GM23338 (cell line): Measurements from ENCODE around the gene CADPS2. TPM values are rescaled to one million over a fixed set of nuclear protein-coding genes. Genes with fewer than 3 reads are reported as not detected.

Experiments
- ATAC-seq: fragments of 200-7000 bp; cut with Tn5 transposase; 3 replicates; pipeline ENCODE4 v1.9.1; 2020
- DNase-seq: peaks from one replicate; pipeline ENCODE4 v3.0.0-alpha.2; 2015; ENCODE audit warnings: low spot score
- H2AFZ ChIP-seq: fragments of 200-600 bp; sonication (generic); 2 replicates; pipeline ENCODE4 v1.8.0; 2016; ENCODE audit warnings: antibody characterized with exemption, mild to moderate bottlenecking, moderate library complexity
- H3F3A ChIP-seq: fragments of 200-600 bp; sonication (generic); replicated peaks from 2 replicates; pipeline ENCODE4 v1.8.0; 2017; ENCODE audit warnings: antibody characterized with exemption, mixed run types, low read depth
- H3K27ac ChIP-seq: fragments of 200-600 bp; sonication (generic); 2 replicates; pipeline ENCODE4 v1.6.1; 2016; ENCODE audit warnings: low read depth
- H3K27me3 ChIP-seq: fragments of 200-600 bp; sonication (generic); 2 replicates; pipeline ENCODE4 v1.8.0; 2016; ENCODE audit warnings: mild to moderate bottlenecking, mixed run types, moderate library complexity; ENCODE audit not compliant: insufficient read depth
- H3K36me3 ChIP-seq: fragments of 200-600 bp; sonication (generic); 2 replicates; pipeline ENCODE4 v1.8.0; 2016; ENCODE audit warnings: mild to moderate bottlenecking; ENCODE audit not compliant: insufficient read depth
- H3K4me1 ChIP-seq: fragments of 200-600 bp; sonication (generic); 2 replicates; pipeline ENCODE4 v1.8.0; 2016; ENCODE audit warnings: mild to moderate bottlenecking, moderate library complexity; ENCODE audit not compliant: insufficient read depth
- H3K4me2 ChIP-seq: fragments of 200-600 bp; sonication (generic); 2 replicates; pipeline ENCODE4 v1.7.1; 2017; ENCODE audit warnings: mixed run types
- H3K4me3 ChIP-seq: fragments of 200-600 bp; sonication (generic); 2 replicates; pipeline ENCODE4 v1.6.1; 2016; ENCODE audit warnings: mixed run types
- H3K79me2 ChIP-seq: fragments of 200-600 bp; sonication (generic); replicated peaks from 2 replicates; pipeline ENCODE4 v1.8.0; 2017; ENCODE audit warnings: mild to moderate bottlenecking; ENCODE audit not compliant: insufficient read depth
- H3K9me2 ChIP-seq: fragments of 200-600 bp; sonication (generic); 2 replicates; pipeline ENCODE4 v1.8.0; 2017; ENCODE audit not compliant: insufficient read depth
- H4K20me1 ChIP-seq: fragments of 200-600 bp; sonication (generic); replicated peaks from 2 replicates; pipeline ENCODE4 v1.8.0; 2017; ENCODE audit warnings: mild to moderate bottlenecking; ENCODE audit not compliant: insufficient read depth
- H3K27ac Mint-ChIP-seq: 2 replicates; pipeline ENCODE4 v1.8.0; 2020; ENCODE audit warnings: inconsistent platforms, mild to moderate bottlenecking, moderate library complexity, mixed read lengths
- H3K27me3 Mint-ChIP-seq: 3 replicates; pipeline ENCODE4 v1.8.0; 2022; ENCODE audit warnings: low read depth, mild to moderate bottlenecking, moderate library complexity, mixed read lengths, inconsistent platforms; ENCODE audit not compliant: insufficient read depth, poor library complexity
- H3K36me3 Mint-ChIP-seq: 3 replicates; pipeline ENCODE4 v1.8.0; 2021; ENCODE audit warnings: low read depth, mild to moderate bottlenecking, inconsistent platforms, moderate library complexity, mixed read lengths
- H3K4me1 Mint-ChIP-seq: 3 replicates; pipeline ENCODE4 v1.8.0; 2020; ENCODE audit warnings: mild to moderate bottlenecking, inconsistent platforms, mixed read lengths
- H3K4me3 Mint-ChIP-seq: 3 replicates; pipeline ENCODE4 v1.8.0; 2021; ENCODE audit warnings: moderate library complexity, mild to moderate bottlenecking, inconsistent platforms, mixed read lengths
- H3K9me3 Mint-ChIP-seq: 3 replicates; pipeline ENCODE4 v1.8.0; 2020; ENCODE audit warnings: moderate library complexity, mild to moderate bottlenecking, inconsistent platforms, mixed read lengths
- CREB1 ChIP-seq: fragments of 250-450 bp; sonication (Bioruptor Pico); IDR thresholded peaks from 2 replicates; pipeline ENCODE4 v1.5.0; 2020; ENCODE audit warnings: low read depth, mild to moderate bottlenecking, moderate library complexity
- ETS1 ChIP-seq: IDR thresholded peaks from 2 replicates; pipeline ENCODE4 v1.6.1; 2016; ENCODE audit warnings: antibody characterized with exemption
- EZH2 ChIP-seq: fragments of 200-600 bp; sonication (generic); IDR thresholded peaks from one replicate; pipeline ENCODE4 v1.8.0; 2017; ENCODE audit warnings: antibody characterized with exemption, mild to moderate bottlenecking, low read depth; ENCODE audit not compliant: unreplicated experiment
- EZH2phosphoT487 ChIP-seq: fragments of 200-600 bp; sonication (generic); IDR thresholded peaks from one replicate; pipeline ENCODE4 v1.8.1; 2018; ENCODE audit warnings: antibody characterized with exemption; ENCODE audit not compliant: unreplicated experiment
- JUNB ChIP-seq: IDR thresholded peaks from one replicate; pipeline ENCODE4 v1.6.1; 2016; ENCODE audit warnings: antibody characterized with exemption; ENCODE audit not compliant: unreplicated experiment
- NANOG ChIP-seq: IDR thresholded peaks from 2 replicates; pipeline ENCODE4 v1.6.1; 2016; ENCODE audit warnings: antibody characterized with exemption, borderline replicate concordance
- POLR2AphosphoS5 ChIP-seq: IDR thresholded peaks from 2 replicates; pipeline ENCODE4 v1.6.1; 2016; ENCODE audit warnings: antibody characterized with exemption, low read depth
- ZNF331 ChIP-seq: fragments of 250-450 bp; sonication (Bioruptor Pico); IDR thresholded peaks from 2 replicates; pipeline ENCODE4 v1.5.0; 2020; ENCODE audit warnings: low read depth, mild to moderate bottlenecking, moderate library complexity
- polyA plus RNA-seq: library from polyadenylated mRNA; unstranded; fragments of >200 nt; fragmentation: Nextera tagmentation; extraction: Ambion mirVana; gene quantifications from 2 replicates; pipeline ENCODE4 v1.2.1, GENCODE V29; 2016
- total RNA-seq: library from RNA; depleted of rRNA; stranded (reverse); fragments of >200 nt; shearing (Covaris generic); gene quantifications from 2 replicates; pipeline ENCODE4 v1.2.3, GENCODE V29; 2014
- TF ChIP-seq, protein P1 (sequence below): fragments of 250-450 bp; sonication (Bioruptor Pico); IDR thresholded peaks from 2 replicates; pipeline ENCODE4 v1.5.0; 2020; ENCODE audit warnings: mild to moderate bottlenecking, moderate library complexity
- TF ChIP-seq, protein P2 (sequence below), 2 experiments: fragments of 200-600 bp in 1 of 2; sonication (generic) in 1 of 2; conservative IDR thresholded peaks; 2 replicates each; pipeline versions ENCODE4 v1.5.1 to v1.6.1; 2016 to 2017; ENCODE audit warnings: antibody characterized with exemption in 2 of 2, low read depth in 2 of 2, mild to moderate bottlenecking in 2 of 2, moderate library complexity in 1 of 2
- TF ChIP-seq, protein P3 (sequence below): IDR thresholded peaks from one replicate; pipeline ENCODE4 v1.6.1; 2018; ENCODE audit warnings: antibody characterized with exemption; ENCODE audit not compliant: unreplicated experiment

The CADPS2 gene
- total and polyA plus RNA-seq, 2 experiments from 2014 or later: 16.3 to 36.9 TPM

DNA sequence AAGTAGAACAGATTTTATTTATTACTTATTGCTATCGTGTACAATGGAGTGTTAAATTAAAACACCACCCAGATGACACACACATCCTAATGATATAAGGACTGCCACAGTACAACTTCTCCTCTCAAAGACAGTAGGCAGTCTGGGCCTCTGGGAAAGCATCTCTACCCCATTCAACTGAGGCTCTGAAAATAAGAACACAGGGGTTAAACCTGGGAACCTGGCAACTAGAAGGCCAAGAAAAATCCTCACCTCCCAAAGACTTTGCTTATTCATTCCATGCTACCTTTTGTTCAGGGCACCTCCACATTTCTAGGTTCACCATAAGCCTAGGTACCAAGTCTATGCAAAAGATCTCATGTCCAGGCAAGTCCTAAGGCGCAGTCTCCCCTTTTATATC is 456.3 kb downstream of the CADPS2 start (continued):
- TF ChIP-seq, protein P1, sequence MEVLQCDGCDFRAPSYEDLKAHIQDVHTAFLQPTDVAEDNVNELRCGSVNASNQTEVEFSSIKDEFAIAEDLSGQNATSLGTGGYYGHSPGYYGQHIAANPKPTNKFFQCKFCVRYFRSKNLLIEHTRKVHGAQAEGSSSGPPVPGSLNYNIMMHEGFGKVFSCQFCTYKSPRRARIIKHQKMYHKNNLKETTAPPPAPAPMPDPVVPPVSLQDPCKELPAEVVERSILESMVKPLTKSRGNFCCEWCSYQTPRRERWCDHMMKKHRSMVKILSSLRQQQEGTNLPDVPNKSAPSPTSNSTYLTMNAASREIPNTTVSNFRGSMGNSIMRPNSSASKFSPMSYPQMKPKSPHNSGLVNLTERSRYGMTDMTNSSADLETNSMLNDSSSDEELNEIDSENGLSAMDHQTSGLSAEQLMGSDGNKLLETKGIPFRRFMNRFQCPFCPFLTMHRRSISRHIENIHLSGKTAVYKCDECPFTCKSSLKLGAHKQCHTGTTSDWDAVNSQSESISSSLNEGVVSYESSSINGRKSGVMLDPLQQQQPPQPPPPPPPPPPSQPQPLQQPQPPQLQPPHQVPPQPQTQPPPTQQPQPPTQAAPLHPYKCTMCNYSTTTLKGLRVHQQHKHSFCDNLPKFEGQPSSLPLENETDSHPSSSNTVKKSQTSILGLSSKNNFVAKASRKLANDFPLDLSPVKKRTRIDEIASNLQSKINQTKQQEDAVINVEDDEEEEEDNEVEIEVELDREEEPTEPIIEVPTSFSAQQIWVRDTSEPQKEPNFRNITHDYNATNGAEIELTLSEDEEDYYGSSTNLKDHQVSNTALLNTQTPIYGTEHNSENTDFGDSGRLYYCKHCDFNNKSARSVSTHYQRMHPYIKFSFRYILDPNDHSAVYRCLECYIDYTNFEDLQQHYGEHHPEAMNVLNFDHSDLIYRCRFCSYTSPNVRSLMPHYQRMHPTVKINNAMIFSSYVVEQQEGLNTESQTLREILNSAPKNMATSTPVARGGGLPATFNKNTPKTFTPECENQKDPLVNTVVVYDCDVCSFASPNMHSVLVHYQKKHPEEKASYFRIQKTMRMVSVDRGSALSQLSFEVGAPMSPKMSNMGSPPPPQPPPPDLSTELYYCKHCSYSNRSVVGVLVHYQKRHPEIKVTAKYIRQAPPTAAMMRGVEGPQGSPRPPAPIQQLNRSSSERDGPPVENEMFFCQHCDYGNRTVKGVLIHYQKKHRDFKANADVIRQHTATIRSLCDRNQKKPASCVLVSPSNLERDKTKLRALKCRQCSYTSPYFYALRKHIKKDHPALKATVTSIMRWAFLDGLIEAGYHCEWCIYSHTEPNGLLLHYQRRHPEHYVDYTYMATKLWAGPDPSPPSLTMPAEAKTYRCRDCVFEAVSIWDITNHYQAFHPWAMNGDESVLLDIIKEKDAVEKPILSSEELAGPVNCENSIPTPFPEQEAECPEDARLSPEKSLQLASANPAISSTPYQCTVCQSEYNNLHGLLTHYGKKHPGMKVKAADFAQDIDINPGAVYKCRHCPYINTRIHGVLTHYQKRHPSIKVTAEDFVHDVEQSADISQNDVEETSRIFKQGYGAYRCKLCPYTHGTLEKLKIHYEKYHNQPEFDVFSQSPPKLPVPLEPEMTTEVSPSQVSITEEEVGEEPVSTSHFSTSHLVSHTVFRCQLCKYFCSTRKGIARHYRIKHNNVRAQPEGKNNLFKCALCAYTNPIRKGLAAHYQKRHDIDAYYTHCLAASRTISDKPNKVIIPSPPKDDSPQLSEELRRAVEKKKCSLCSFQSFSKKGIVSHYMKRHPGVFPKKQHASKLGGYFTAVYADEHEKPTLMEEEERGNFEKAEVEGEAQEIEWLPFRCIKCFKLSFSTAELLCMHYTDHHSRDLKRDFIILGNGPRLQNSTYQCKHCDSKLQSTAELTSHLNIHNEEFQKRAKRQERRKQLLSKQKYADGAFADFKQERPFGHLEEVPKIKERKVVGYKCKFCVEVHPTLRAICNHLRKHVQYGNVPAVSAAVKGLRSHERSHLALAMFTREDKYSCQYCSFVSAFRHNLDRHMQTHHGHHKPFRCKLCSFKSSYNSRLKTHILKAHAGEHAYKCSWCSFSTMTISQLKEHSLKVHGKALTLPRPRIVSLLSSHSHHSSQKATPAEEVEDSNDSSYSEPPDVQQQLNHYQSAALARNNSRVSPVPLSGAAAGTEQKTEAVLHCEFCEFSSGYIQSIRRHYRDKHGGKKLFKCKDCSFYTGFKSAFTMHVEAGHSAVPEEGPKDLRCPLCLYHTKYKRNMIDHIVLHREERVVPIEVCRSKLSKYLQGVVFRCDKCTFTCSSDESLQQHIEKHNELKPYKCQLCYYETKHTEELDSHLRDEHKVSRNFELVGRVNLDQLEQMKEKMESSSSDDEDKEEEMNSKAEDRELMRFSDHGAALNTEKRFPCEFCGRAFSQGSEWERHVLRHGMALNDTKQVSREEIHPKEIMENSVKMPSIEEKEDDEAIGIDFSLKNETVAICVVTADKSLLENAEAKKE (CRISPR knock-in tag): no peak

DNA sequence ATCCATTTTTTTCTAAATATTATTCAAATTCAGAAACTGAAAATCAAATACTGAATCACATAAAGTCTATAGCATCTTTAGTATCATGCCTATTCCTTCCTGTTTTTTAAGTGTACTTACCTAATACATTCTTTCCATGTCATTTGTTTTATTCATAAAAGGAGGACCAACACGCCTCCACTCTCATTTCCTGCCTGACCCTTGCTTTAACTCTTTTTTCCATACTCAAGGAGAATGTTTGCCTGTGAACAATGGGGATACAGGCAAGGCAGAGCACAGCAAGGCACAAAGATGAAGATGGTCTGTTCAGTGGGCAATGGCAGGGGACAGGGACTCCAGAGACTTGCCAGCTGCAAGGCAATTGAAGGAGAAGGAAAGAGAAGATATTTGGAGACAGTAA is 460.5 kb downstream of the CADPS2 start:
- H3K9me3 Mint-ChIP-seq: no peaks in the 10 kb centered on the region
- no peak for TF ChIP-seq EZH2
- TF ChIP-seq, protein P2, sequence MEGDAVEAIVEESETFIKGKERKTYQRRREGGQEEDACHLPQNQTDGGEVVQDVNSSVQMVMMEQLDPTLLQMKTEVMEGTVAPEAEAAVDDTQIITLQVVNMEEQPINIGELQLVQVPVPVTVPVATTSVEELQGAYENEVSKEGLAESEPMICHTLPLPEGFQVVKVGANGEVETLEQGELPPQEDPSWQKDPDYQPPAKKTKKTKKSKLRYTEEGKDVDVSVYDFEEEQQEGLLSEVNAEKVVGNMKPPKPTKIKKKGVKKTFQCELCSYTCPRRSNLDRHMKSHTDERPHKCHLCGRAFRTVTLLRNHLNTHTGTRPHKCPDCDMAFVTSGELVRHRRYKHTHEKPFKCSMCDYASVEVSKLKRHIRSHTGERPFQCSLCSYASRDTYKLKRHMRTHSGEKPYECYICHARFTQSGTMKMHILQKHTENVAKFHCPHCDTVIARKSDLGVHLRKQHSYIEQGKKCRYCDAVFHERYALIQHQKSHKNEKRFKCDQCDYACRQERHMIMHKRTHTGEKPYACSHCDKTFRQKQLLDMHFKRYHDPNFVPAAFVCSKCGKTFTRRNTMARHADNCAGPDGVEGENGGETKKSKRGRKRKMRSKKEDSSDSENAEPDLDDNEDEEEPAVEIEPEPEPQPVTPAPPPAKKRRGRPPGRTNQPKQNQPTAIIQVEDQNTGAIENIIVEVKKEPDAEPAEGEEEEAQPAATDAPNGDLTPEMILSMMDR (conservative IDR thresholded peaks at IDR 0.05; ENCODE audit: low read depth in 2 of 2): no peak
- TF ChIP-seq CREB1 (CRISPR knock-in tag): no peak
- no peak for TF ChIP-seq JUNB
- TF ChIP-seq, protein P3, sequence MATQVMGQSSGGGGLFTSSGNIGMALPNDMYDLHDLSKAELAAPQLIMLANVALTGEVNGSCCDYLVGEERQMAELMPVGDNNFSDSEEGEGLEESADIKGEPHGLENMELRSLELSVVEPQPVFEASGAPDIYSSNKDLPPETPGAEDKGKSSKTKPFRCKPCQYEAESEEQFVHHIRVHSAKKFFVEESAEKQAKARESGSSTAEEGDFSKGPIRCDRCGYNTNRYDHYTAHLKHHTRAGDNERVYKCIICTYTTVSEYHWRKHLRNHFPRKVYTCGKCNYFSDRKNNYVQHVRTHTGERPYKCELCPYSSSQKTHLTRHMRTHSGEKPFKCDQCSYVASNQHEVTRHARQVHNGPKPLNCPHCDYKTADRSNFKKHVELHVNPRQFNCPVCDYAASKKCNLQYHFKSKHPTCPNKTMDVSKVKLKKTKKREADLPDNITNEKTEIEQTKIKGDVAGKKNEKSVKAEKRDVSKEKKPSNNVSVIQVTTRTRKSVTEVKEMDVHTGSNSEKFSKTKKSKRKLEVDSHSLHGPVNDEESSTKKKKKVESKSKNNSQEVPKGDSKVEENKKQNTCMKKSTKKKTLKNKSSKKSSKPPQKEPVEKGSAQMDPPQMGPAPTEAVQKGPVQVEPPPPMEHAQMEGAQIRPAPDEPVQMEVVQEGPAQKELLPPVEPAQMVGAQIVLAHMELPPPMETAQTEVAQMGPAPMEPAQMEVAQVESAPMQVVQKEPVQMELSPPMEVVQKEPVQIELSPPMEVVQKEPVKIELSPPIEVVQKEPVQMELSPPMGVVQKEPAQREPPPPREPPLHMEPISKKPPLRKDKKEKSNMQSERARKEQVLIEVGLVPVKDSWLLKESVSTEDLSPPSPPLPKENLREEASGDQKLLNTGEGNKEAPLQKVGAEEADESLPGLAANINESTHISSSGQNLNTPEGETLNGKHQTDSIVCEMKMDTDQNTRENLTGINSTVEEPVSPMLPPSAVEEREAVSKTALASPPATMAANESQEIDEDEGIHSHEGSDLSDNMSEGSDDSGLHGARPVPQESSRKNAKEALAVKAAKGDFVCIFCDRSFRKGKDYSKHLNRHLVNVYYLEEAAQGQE: no peak
- TF ChIP-seq EZH2phosphoT487: no peak
- TF ChIP-seq ZNF331 (CRISPR knock-in tag): no peak
- no peak for TF ChIP-seq ETS1
- TF ChIP-seq POLR2AphosphoS5: no peak
- TF ChIP-seq NANOG: no peak

More for the DNA sequence above, 460.5 kb downstream of the CADPS2 start:
- H3K36me3 ChIP-seq: no peaks in the 10 kb centered on the region
- peaks cover 33% of the 10 kb centered on the region for H3K4me1 ChIP-seq
- no peaks in the 10 kb centered on the region for H3K79me2 ChIP-seq
- Mint-ChIP-seq H3K27ac (no peak overlapping the region), H3K36me3 (no peaks in the 10 kb centered on the region), H3K4me1 (peaks cover 14% of the 10 kb centered on the region), H3K27me3 (no peaks in the 10 kb centered on the region), H3K4me3 (no peak overlapping the region)
- no peak overlapping the region for H3K27ac ChIP-seq
- H3K27me3 ChIP-seq: no peaks in the 10 kb centered on the region
- no peak overlapping the region for H2AFZ ChIP-seq
- peaks cover 6% of the 10 kb centered on the region; the same call in 1 of the 2 replicates for H3K9me2 ChIP-seq
- no peaks in the 10 kb centered on the region for H4K20me1 ChIP-seq
- ATAC-seq (no peak), DNase-seq (no peak)
- H3F3A ChIP-seq: no peaks in the 10 kb centered on the region
- H3K4me2 ChIP-seq: no peak overlapping the region
- H3K4me3 ChIP-seq: no peak overlapping the region
